CD4-positive, alpha-beta T cell treated with Interleukin-17A for 1 hour (primary cell): ENCODE data around the gene KIF15.
A peak's percentile ranks its signal among the peaks of the same experiment; 100 is the strongest.
"Not testable (repeated sequence)": the region's sequence is repeated elsewhere in the genome, so short reads cannot be mapped to it uniquely, and the experiment has no call there.

ENCODE experiments used
- DNase-seq: peaks from one replicate; pipeline ENCODE4 v3.0.0-alpha.2; 2020

The KIF15 gene

DNA sequence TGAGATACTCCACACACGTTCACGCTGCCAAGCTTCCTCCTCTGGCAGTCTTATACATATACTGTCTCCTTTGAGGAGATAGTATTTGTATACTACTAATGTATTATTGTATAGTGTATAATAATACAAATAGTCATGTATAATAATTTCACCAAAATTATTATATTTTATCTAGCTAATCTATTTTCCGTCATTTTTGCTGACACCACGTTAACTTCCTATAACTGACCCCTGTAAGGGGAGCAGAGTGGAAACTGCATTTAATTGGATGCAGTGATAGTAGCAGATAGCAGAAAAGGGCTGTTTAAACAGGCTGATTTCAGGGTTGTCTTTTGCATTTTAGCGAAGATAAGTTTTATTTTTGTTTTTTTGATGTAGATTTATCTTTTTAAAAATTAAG lies 69.6 kb downstream of the KIF15 start:
- no peak for DNase-seq

DNA sequence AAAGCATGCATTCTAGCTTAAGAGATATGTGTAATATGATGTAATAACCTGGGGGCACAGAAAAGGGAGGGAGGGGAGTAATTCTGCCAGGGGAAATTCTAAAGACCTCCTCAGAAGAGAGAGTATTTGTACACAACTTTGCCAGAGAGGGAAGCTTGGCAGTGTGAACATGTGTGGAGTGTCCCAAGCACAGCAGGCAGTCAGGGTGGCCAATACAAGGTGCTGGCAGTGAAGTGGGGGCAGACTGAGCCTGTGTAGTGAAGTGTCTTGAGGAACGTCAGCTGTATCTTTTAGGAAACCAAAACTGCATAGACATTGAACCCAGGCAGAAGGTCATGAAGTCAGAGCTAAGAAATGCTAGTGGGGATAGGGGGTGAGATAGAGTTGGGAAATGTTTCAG lies 70.4 kb downstream of the KIF15 start:
- DNase-seq = no peak

DNA sequence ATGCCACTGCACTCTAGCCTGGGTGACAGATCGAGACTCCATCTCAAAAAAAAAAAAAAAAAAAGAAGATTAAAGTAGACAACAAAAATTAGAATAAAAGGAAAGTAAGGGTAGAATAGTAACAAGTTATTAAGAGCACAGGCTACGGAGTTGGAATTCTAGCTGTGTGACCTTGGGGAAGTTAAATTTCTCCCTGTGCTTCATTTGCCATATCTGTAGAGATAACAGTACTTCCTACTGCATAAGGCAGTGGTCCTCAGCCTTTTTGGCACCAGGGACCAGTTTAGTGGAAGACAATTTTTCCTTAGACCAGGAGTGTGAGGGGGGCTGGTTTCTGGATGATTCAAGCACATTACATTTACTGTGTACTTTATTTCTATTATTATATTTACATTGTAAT lies 71.4 kb downstream of the KIF15 start:
- DNase-seq = no peak

DNA sequence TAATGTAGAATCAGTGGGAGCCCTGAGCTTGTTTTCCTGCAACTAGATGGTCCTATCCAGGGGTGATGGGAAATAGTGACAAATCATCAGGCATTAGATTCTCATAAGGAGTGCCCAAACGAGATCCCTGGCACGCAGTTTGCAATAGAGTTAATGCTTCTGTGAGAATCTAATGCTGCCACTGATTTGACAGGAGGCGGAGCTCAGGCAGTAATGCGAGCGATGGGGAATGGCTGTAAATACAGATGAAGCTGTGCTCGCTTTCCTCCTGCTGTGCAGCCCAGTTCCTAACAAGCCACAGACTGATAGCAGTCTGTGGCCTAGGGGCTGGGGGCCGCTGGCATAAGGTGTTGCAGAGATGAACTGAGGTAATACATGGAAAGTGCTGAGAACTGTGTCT lies 71.8 kb downstream of the KIF15 start:
- DNase-seq = no peak

DNA sequence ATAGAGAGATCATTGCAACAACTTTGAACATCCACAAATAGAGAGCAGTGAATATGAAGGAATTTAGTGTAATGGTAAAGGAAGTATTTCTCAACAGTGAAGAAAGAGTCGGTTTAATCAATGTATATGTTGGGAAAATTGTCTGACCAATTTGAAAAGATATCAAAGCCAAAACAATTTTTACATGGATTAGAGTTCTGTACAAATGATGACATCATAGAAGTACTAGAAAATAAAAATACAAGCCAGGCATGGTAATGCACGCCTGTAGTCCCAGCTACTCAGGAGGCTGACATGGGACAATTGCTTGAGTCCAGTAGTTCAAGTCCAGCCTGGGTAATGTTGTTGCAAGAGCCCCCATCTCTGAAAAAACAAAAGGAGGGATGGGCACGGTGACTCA lies 74.1 kb downstream of the KIF15 start:
- no peak for DNase-seq

DNA sequence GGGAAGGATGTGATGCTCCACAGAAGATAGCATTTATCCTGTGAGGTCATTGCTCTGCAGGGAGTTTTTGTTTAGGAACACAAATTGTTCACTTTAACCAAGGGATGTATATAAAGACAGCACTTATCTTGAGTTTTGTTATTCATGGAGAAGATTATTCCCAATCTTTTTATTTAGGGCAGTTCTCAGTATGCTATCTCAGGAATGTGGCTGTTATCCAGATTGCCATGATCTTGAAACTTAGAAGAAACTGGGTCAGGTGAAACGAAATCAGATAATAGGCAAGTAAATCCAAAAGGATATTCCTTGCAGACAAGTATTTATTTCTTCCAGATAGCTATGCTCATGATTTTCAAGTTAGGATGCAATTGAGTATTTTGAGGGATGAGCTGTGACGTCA lies 80.8 kb downstream of the KIF15 start:
- DNase-seq = no peak

DNA sequence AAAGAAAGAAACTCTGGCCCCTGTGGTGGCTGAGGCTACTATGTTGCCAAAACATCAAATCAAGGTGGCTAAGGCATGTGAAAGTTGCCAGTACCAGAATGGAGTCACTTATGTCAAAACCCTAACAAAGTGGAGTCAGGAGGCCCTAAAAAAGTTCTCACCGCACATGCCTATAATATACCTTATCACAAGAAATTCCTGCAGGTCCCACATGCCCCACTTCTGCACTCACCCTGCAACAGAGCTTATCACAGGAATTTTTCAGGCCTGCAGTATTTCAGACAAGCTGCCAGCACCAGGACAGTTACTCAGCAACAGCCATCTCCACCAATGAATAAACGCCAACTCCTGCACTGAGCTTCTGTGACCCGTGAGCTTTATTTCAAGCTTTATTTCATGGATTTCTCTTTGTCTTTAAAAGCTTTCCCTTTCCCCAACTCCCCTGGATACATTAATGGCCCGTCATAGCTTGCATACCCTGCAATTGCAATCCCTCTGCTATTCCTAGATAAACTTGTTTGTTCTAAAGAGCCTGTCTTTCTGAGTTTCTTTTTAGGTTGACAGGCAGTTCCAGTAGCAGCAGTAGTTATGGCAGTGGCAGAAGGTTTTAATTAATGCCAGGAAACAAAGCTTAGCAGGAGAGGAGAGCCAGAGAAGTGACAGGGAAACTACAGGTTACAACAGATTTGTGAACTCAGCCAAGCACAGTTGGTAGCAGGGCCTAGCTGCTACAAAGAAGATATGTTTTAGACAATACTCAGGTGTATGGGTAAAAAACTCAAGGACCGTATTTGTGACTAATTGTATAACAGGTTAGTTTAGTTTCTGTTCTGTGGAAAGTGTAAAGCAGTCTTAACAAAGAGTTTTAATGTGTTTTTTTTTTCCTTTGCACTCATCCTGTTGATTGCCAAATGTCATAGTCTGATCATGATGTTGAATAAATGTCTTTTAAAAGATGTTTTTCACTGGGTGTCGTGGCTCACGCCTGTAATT lies 84.2 kb downstream of the KIF15 start:
- no peak for DNase-seq

DNA sequence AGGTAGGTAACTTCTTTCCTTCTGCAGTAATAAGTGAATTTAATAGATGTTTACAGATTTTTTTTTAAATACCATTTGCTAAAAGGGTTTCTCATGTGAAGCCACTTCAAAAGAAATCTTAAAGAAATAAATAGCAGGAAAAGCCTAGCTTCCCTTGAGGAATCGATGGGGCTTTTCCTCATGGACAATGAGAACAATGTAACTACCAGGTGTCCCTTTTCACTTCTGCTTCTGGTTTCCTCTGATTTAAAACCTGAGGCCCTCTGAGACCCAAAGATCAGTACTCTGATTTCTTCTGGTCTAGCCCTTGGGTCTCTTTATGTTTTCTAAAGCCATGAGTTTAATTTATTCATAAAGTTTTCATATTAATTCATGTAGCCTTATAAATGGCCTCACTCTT lies 87.0 kb downstream of the KIF15 start:
- no peak for DNase-seq

DNA sequence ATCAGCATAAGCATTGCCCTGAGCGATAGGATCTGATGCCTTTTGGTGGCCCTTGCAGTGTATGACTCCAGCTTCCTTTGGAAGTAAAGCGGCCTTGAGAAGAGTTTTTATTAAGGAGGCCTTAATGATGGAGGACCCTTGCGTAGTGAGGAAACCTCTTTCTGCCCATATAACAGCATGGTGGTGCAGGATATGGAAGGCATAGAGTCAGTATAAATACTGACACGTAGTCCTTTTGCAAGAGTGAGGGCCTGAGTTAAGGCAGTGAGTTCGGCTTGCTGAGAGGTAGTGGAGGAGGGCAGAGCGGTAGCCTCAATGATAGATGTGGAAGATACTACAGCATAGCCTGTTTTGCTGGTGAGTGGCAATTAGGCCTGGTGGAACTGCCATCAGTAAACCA lies 95.1 kb downstream of the KIF15 start:
- DNase-seq = not testable (repeated sequence)

DNA sequence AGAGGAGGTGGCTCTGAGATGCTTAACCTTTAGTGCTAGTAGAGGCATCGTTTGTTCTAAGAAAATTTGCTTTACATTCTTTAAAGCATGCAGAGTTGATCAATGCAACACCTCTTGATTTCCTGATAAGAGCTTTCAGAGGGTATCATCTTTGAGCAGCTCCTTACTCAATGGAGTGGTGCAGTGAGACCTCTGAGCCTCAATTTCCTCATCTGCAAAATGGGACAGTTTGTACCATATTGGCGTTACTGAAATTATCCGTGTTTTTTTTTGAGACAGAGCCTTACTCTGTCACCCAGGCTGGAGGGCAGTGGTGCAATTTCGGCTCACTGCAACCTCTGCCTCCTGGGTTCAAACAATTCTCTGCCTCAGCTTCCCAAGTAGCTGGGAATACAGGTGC lies 98.5 kb downstream of the KIF15 start:
- no peak for DNase-seq

DNA sequence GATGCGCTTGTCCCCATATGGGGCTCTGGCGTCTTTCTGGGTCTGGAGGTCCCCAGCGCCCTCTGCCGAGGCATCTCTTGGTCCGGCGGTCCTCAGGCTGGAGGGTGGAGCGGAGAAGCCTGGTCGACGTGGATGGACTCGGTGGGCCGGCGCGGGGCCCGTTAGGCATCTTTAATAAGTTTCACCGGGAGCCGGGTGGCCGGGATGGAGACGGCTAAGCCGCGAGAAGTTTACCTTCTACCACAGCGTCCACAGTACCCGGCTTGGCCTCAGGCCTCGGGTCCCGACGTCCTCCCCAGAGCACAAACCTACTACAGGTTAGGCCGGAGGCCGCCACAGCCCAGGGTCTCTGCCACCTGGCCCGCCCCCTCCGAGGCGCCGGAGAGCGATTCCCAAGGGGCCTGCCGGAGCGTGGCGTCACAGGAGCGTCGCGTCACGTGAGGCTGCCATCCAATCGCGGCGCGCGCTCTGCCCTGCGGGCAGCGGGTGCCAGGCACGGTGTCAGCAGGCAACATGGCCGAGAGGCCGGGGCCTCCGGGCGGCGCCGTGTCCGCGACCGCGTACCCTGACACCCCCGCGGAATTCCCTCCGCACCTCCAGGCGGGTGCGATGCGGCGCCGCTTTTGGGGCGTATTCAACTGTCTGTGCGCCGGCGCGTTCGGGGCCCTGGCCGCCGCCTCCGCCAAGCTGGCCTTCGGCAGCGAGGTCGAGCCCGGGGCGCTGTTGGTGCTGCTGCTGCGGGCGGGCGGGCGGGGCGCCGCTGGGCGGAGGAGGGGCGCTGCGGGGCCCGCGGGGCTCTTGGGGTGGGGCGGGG lies 100.0 kb downstream of the KIF15 start, which contains the start of gene TMEM42:
TSS of gene TMEM42 (plus strand) at position 501 of the 814 bp plus-strand sequence. CDS start at position 514, 13 bp downstream.
- peak; percentile 92 for DNase-seq

DNA sequence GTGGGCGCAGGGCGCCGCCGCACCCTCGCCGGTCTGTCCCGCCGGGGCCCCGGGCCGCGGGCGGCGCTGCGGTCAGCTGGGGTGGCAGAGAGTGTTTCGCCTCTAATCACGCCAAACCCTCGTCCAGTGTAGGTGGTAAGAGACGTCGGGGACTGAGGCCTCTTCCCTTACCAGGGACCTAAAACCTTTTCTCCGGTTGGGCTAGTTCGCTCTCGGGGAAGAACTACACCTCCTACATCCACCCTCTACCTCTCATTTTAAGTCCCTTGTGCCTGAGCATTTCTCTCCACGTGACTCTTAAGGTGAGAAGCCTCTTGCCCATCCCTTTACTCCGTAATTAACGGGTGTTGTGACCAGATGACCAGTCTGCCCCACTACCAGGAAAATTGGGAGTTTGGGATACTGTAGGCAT lies 100.6 kb downstream of the KIF15 start:
- no peak for DNase-seq

DNA sequence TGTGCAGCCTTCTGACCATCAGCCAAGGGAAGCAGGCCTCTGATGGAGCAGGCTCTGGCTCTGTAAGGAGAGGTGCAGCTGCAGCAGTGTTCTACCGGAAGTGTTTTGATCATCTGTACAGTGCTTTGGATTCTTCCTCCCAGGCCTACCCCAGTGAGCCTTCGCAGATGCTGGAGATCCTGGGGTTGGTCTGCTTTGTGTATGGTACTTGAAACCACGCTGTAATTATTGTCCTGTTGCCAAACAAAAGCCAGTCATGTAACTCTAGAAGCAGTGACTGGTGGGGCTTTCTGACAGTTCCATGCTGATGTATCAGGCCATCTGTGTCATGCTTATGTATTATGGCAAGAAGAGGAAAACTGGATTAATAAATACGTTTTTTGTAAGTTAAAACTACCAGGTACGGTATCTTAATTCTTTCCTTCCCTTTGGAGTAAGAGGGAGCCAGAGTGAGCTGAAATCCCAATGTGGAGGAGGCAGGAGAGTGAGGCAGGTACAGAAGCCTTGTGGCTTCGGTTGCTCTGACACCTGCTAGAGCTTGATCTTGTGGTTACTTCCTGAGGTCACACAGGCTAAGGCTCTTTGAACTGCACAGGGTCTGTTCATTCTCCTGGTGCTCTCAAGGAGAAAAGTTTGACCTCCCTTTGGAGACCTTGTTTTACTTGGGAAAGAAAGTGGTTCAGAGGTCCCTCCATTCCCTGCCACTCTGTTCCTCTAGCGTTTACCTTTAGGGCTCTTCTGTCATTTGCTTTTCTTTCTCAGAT lies 103.9 kb downstream of the KIF15 start:
- DNase-seq = peak; percentile 28

DNA sequence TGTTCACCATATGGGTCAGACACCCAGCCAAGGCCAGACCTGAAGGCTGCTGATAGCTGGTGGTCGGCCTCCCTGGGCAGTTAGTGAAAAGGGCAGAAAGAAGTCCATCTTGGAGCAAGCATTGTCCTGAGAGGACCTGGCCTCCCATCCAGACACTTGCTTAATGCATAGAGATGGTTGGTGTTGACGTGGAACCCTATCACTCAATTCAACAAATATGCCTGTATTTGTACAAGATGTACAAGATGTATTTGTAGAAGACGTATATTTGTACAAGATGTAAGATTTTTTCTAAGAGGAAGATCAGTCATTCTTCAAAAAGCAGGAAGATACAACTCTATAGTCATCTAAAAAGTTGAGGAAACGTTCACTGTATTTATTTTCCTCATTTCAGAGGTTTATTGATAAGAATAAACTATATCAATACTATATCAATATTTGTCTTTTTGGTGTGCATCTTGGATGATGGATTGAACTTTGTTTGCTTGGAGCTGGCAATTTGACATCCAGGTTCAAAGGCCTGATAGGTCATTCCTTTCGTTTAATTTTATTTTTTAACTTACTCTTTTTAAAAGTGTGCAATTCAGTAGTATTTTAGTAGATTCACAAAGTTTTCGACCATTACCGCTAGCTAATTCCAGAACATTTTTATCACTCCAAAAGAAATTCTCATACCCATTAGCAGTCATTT lies 106.0 kb downstream of the KIF15 start:
- no peak for DNase-seq

DNA sequence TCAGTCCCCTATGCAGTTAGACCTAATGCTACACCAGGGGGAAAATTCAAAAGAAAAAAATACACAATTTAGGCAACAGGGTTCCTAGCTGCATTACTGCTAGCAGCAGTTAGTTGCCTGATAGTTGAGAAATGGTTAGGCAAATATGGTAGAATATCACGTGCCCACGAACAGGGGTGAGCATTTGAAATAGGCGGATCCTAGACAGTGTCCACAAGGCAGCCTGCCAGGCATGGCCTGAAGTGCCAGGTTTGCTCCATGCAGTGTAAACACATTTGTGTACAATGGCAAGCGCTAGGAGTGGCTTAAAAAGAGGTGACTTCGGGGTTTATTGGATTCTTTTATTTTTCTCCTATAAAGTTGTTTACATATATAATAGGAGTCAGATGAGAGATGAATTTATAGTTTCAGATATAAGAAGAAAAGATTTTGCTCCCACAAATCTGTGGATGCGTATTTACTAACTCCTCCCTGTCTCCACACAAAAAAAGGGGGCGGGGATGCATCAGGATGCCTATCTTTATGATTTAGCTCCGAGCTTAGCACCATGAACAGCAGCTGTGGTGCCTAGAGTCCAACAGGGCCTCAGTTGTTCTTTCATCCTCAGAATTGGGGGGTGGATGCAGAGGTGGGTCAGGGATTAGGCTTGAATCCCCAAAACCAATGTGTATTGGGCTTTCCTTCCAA lies 108.9 kb downstream of the KIF15 start:
- no peak for DNase-seq

DNA sequence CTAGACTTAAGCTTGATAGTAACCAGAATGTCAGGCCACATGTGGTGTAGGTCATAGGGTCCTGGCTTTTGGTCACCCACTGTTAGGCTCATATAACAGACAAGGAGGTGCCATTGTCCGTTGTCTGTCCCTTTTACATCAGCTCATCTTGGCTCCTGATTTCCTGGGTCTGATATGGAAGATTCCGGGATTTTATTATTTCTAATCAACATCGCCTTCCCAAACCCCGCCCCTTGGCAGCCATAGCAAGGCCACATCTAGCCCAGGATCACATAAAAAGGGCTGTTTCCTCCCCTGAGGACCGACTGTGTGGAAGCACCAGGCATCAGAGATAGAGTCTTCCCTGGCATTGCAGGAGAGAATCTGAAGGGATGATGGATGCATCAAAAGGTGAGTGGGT lies 112.7 kb downstream of the KIF15 start, which contains the start of gene TGM4:
TSS of gene TGM4 (plus strand) at position 301 of the 400 bp plus-strand sequence. CDS start at position 372, 71 bp downstream.
- DNase-seq = no peak

DNA sequence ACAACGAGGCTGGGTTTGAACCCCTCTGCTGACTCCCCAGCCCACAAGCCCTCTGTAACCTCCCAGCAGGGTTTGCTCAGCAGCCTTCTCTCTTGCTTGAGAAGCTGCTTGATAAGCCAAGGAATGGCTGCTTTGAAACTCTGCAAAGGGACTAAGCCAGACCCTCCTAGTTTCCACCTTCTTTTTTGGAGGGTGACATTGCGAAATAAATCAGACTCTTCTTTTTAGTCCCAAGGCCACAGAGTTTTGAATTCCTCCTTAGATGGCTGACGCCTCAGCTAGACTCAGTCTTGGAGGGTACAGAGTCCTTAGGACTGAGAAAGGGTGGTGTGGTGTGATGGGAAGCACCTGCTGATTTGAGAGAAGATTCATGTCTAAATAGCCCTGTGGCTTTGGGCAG lies 114.0 kb downstream of the KIF15 start:
- no peak for DNase-seq

DNA sequence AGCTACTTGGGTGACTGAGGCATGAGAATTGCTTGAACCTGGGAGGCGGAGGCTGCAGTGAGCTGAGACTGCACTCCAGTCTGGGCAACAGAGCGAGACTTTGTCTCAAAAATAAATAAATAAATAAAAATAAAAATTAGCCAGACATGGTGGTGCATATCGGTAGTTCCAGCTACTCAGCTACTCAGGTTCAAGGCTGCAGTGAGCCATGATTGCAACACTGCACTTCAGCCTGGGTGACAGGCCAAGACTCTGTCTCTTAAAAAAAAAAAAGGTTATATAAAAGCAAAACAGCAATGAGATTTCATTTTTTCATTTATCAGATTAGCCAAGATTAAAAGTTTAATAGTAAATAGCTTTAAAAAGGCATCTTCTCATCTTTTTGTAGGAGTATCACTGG lies 115.7 kb downstream of the KIF15 start:
- DNase-seq = no peak

DNA sequence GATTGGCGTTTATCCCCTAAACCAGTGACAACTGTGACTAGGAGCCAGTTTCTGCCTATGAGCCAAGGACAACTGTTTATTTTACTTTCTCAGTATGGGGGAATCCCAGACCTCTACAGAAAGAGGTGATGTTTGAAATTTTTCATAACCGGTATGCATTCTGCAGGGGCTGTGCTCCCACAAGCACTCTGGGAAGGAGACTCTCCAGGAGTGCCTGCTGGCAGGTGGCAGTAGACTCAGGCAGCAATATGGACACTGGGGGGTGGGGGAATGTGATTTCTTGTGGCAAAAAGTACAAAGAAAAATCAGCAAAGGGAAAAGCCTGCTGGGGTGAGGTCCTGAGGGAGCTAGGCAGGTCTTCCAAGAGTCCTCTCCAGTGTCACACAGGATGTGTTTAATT lies 118.7 kb downstream of the KIF15 start:
- no peak for DNase-seq

DNA sequence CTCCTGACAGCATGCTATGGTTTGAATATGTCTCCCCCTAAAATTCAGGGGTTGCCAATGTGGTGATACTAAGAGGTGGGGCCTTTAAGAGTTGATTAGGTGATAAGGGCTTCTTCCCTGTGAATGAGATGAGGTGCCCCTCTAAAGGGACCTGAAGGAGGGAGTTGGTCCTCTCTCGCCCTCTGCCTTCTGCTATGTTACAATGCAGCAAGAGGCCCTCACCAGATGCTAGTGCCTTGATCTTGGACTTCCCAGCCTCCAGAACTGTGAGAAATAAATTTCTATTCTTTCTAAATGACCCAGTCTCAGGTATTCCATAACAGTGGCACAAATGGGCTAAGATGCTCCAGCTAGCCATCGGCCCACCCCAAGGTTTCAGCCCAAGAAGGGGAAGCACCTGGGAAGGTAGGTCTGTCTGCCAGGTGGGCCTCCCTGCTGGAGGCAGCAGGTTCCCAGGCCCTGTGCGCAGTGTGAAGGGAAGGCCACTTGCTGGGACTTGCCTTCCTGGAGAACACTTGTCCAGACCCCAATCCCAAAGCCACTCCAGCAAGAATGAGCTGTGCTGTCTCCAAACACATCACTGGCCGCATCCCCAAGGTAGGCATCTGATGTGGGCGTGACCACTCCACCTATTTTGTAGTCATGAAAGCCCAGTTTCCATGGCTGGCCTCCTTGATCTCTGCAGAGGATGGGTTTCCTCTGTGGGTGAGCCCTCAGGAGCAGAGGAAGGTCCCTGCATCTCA lies 121.8 kb downstream of the KIF15 start:
- no peak for DNase-seq

DNA sequence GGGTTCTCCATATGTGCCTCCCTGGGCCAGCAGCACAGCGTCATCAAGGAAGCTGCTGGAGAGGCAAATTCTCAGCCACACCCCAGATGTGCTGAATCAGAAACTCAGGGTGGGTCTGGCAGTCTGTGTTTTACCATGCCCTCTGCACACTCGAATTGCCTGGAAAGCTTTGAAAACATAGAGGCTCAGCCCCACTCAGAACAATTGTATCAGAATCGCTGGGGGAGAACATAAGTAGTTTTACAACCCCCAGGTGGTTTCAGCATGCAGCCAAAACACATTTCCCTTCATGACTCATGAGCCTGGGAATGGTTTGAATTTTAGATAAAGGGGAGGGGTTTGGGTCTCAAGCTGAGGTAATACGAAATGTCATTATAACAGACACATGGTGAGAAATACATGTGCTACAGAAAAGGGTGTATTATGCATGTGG lies 122.4 kb downstream of the KIF15 start:
- DNase-seq = no peak
